HepG2 (cell line): ENCODE results near the gene MEA1. TPM values are rescaled to one million over a fixed set of nuclear protein-coding genes. Genes with fewer than 3 reads are reported as not detected.
A peak's percentile ranks its signal among the peaks of the same experiment; 100 is the strongest.

ENCODE experiments used
- AGO2 ChIP-seq: fragments of 200-400 bp; formaldehyde crosslinking; optimal IDR thresholded peaks from 2 replicates; pipeline ENCODE3; 2017; ENCODE audit warnings: mild to moderate bottlenecking, low read depth, low read length, moderate library complexity
- CBX1 ChIP-seq: IDR thresholded peaks from one replicate; pipeline ENCODE4 v1.6.1; 2016; ENCODE audit warnings: antibody characterized with exemption, low read depth
- DPF2 ChIP-seq: sonication (generic); formaldehyde crosslinking; IDR thresholded peaks from 2 replicates; pipeline ENCODE4 v1.4.0; 2020; ENCODE audit warnings: mild to moderate bottlenecking, low read depth, missing genetic modification reagents, borderline replicate concordance
- GFI1 ChIP-seq: sonication (generic); formaldehyde crosslinking; IDR thresholded peaks from 2 replicates; pipeline ENCODE4 v1.5.0; 2020; ENCODE audit warnings: missing genetic modification reagents, mild to moderate bottlenecking, borderline replicate concordance
- GMEB2 ChIP-seq: IDR thresholded peaks from 2 replicates; pipeline ENCODE4 v1.6.1; 2016; ENCODE audit warnings: missing biosample characterization, missing genetic modification reagents, low read depth
- HMGA1 ChIP-seq: sonication (generic); formaldehyde crosslinking; conservative IDR thresholded peaks from 2 replicates; pipeline ENCODE4 v1.4.0; 2020; ENCODE audit warnings: missing genetic modification reagents
- IKZF4 ChIP-seq: sonication (generic); formaldehyde crosslinking; IDR thresholded peaks from 2 replicates; pipeline ENCODE4 v1.5.1; 2020; ENCODE audit warnings: borderline replicate concordance, mild to moderate bottlenecking, low read depth, missing genetic modification reagents; ENCODE audit errors: not compliant biosample characterization
- JARID2 ChIP-seq: sonication (generic); formaldehyde crosslinking; IDR thresholded peaks from 2 replicates; pipeline ENCODE4 v1.8.1; 2023; ENCODE audit warnings: missing genetic modification reagents, inconsistent platforms; ENCODE audit not compliant: insufficient replicate concordance
- MBD4 ChIP-seq: IDR thresholded peaks from 2 replicates; pipeline ENCODE4 v1.6.1; 2012; ENCODE audit warnings: low read length, inconsistent platforms, borderline replicate concordance
- MIER3 ChIP-seq: IDR thresholded peaks from 2 replicates; pipeline ENCODE4 v1.6.1; 2016; ENCODE audit warnings: missing compliant biosample characterization, borderline replicate concordance
- NFRKB ChIP-seq: fragments of 450-650 bp; IDR thresholded peaks from 2 replicates; pipeline ENCODE4 v1.6.1; 2017
- PATZ1 ChIP-seq: sonication (generic); formaldehyde crosslinking; IDR thresholded peaks from 2 replicates; pipeline ENCODE4 v1.4.0; 2020; ENCODE audit warnings: missing genetic modification reagents
- PBX3 ChIP-seq: sonication (generic); formaldehyde crosslinking; IDR thresholded peaks from 2 replicates; pipeline ENCODE4 v1.8.1; 2023; ENCODE audit warnings: missing genetic modification reagents, inconsistent platforms, borderline replicate concordance
- SIN3A ChIP-seq: IDR thresholded peaks from 2 replicates; pipeline ENCODE4 v1.6.1; 2011; ENCODE audit warnings: low read depth, mild to moderate bottlenecking, control low read depth, low read length, borderline replicate concordance
- SUZ12 ChIP-seq: fragments of 150-350 bp; IDR thresholded peaks from 2 replicates; pipeline ENCODE4 v1.6.1; 2014; ENCODE audit warnings: low read depth, low read length
- YY1 ChIP-seq: IDR thresholded peaks from 2 replicates; pipeline ENCODE4 v1.6.1; 2011; ENCODE audit warnings: low read length, low read depth, moderate library complexity, mild to moderate bottlenecking; ENCODE audit not compliant: insufficient read depth, insufficient replicate concordance
- ZNF251 ChIP-seq: sonication (generic); formaldehyde crosslinking; IDR thresholded peaks from 2 replicates; pipeline ENCODE4 v1.9.0; 2021; ENCODE audit warnings: mild to moderate bottlenecking, missing genetic modification reagents
- ZNF430 ChIP-seq: sonication (generic); formaldehyde crosslinking; IDR thresholded peaks from 2 replicates; pipeline ENCODE4 v1.9.0; 2021; ENCODE audit warnings: mild to moderate bottlenecking, missing genetic modification reagents
- ZNF446 ChIP-seq: sonication (generic); formaldehyde crosslinking; IDR thresholded peaks from 2 replicates; pipeline ENCODE4 v1.5.0; 2020; ENCODE audit warnings: mild to moderate bottlenecking, missing genetic modification reagents
- ZNF691 ChIP-seq: sonication (generic); formaldehyde crosslinking; IDR thresholded peaks from 2 replicates; pipeline ENCODE4 v1.4.0; 2020; ENCODE audit warnings: missing genetic modification reagents, low read depth, mild to moderate bottlenecking, borderline replicate concordance
- polyA plus RNA-seq, 8 experiments: library from polyadenylated mRNA; depleted of rRNA in 3 of 8; stranded (reverse) in 7 of 8; unstranded in 1 of 8; fragments of >200 nt; fragmentation: Illumina TruSeq in 4 of 8; extraction: Trizol in 4 of 8; gene quantifications; 2 replicates each; pipeline versions ENCODE4 v1.2.1 to v1.2.3, GENCODE V29; 2011 to 2016; ENCODE audit warnings: low read depth in 4 of 8, missing spikeins in 1 of 8, mixed read lengths in 1 of 8; ENCODE audit not compliant: insufficient read depth in 1 of 8
- total RNA-seq, 5 experiments: library from RNA; depleted of rRNA; stranded (reverse); fragments of >200 nt; fragmentation: Illumina TruSeq; extraction: Trizol; gene quantifications; 2 replicates each; pipeline ENCODE4 v1.2.3, GENCODE V29; 2016; ENCODE audit warnings: low read depth in 1 of 5
- TF ChIP-seq, protein P1 (sequence below): sonication (generic); formaldehyde crosslinking; conservative IDR thresholded peaks from 2 replicates; pipeline ENCODE4 v1.4.0; 2020; ENCODE audit warnings: missing genetic modification reagents

MEA1 gene
- total and polyA plus RNA-seq, 2 of the 13 experiments (the other 11 are each of a cell fraction or from before 2014, with no cell fraction given), result 75.6 to 86.2 TPM

- TF ChIP-seq JARID2 (CRISPR knock-in tag), result no peak
- TF ChIP-seq GFI1, result no peak
- TF ChIP-seq ZNF691 (CRISPR knock-in tag), result no peak; the same call in 1 of the 2 replicates
- no peak for TF ChIP-seq PBX3 (CRISPR knock-in tag)
- TF ChIP-seq SIN3A, result peak; percentile 66
- TF ChIP-seq ZNF430 (CRISPR knock-in tag), result no peak; the same call in 1 of the 2 replicates
- TF ChIP-seq MBD4, result no peak
- no peak for TF ChIP-seq SUZ12
- peak; percentile 97 for TF ChIP-seq YY1
- peak; percentile 73 for TF ChIP-seq PATZ1
- TF ChIP-seq NFRKB, result no peak
- TF ChIP-seq DPF2 (CRISPR knock-in tag), result no peak; the same call in 1 of the 2 replicates
- TF ChIP-seq GMEB2 (CRISPR knock-in tag), result peak; percentile 76
- TF ChIP-seq ZNF446 (CRISPR knock-in tag), result peak; percentile 37; the same call in 1 of the 2 replicates
- TF ChIP-seq ZNF251 (CRISPR knock-in tag), result 0 out of 2 replicates have a peak, but pooled peaks have one; percentile 45
- no peak for TF ChIP-seq IKZF4
- TF ChIP-seq MIER3 (CRISPR knock-in tag), result peak; percentile 37
- TF ChIP-seq AGO2, result no peak
- no peak for TF ChIP-seq CBX1
- TF ChIP-seq, protein P1, sequence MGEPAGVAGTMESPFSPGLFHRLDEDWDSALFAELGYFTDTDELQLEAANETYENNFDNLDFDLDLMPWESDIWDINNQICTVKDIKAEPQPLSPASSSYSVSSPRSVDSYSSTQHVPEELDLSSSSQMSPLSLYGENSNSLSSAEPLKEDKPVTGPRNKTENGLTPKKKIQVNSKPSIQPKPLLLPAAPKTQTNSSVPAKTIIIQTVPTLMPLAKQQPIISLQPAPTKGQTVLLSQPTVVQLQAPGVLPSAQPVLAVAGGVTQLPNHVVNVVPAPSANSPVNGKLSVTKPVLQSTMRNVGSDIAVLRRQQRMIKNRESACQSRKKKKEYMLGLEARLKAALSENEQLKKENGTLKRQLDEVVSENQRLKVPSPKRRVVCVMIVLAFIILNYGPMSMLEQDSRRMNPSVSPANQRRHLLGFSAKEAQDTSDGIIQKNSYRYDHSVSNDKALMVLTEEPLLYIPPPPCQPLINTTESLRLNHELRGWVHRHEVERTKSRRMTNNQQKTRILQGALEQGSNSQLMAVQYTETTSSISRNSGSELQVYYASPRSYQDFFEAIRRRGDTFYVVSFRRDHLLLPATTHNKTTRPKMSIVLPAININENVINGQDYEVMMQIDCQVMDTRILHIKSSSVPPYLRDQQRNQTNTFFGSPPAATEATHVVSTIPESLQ (CRISPR knock-in tag), result peak; percentile 31; the same call in 1 of the 2 replicates
- no peak for TF ChIP-seq HMGA1 (CRISPR knock-in tag)
Observed at GRCh38 chr6:43059168-43060033, 45.7 kb upstream of the MEA1 start, which contains the start of the genes KLC4 and MRPL2 (continued).
